HG03159 (cell line): ENCODE results near the gene CHMP4B.
A peak's percentile ranks its signal among the peaks of the same experiment; 100 is the strongest.

ENCODE experiments used
- ATAC-seq: cut with Tn5 transposase; IDR thresholded peaks from one replicate; pipeline ENCODE4 v1.9.1; 2021; ENCODE audit warnings: mild to moderate bottlenecking, moderate library complexity; ENCODE audit not compliant: unreplicated experiment

Gene CHMP4B

DNA sequence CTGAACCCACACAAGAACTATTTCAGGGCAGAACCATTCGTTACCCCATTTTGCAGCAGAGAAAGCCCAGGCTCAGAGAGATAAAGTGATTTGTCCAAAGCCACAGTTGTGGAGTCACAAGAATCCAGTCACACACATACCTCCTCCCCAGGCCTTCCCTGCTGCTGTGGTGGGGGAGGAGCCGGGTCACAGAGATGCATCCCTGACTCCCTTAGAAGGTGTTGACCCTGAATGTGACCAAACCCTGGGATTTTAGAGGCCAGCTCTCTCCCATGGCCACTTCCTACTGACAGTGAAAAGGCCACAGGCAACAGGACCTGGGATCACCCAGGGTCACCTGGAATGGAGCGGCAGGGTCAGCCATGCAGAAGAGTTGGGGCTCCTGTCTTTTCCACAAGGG is 48.6 kb downstream of the CHMP4B start:
- ATAC-seq = no peak

DNA sequence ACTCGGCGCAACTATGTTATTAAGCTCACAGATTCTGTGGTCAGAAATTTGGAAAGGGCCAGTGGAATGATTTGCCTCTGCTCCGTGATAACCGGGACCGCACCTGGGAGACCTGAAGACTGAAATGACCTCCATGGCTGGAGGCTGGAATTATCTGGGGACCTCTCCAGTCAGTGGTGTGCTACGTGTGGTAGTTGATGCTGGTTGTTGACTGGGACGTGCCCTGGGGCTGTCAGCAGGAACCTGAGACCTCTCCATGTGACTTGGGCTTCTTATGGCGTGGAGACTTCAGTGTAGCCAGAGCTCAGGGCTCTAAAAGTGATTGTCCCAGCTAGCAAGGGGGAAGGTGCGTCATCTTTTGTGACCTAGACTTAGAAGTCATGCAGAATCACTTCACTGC is 50.3 kb downstream of the CHMP4B start:
- no peak for ATAC-seq

DNA sequence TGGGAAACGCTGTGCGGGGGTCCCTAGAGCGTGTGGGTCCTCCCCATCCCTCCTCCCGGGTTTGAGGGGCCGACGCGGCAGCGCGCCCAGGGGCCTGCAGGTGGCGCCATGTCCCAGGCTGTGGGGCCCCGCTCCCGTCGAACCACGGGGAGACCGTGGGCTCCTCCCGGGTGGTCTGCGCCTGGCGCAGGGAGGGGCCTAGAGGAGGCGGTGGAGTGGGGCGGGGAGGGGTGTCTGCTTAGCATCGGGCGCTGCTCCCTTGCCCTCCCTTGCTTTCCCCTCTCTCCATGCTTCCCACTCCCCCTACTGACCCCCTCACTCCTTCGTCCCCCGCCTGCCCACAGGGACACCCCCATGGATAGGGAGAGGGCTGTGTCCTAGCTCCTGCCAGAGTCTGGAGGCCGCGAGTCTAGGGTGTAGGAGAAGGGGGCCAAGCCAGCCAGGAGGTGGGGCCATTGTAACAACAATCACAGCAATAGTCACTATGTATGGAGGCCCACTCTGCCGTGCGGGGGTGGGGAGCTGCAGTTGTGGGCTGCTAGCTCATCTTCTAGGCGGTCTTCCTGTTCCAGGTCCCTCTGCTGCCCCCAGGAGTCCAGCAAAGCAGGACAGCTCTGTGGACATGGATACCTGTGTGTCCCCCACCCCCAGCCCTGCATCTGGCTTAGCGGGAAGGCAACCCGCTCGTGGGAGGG is 51.7 kb downstream of the CHMP4B start:
- no peak for ATAC-seq

GRCh38 chr20:33863440-33864323 is 52.5 kb downstream of the CHMP4B start:
- no peak for ATAC-seq

GRCh38 chr20:33864324-33864963 is 53.3 kb downstream of the CHMP4B start:
- no peak for ATAC-seq

- ATAC-seq = no peak
Measured at GRCh38 chr20:33865761-33866370, 54.7 kb downstream of the CHMP4B start.

- no peak for ATAC-seq
Measured at GRCh38 chr20:33866398-33867100, 55.4 kb downstream of the CHMP4B start.

- no peak for ATAC-seq
Measured at GRCh38 chr20:33868042-33868441, 56.9 kb downstream of the CHMP4B start.

GRCh38 chr20:33868595-33868994 is 57.4 kb downstream of the CHMP4B start:
- ATAC-seq = no peak

GRCh38 chr20:33869283-33869682 is 58.1 kb downstream of the CHMP4B start:
- ATAC-seq = no peak

GRCh38 chr20:33871362-33871761 is 60.2 kb downstream of the CHMP4B start:
- no peak for ATAC-seq

GRCh38 chr20:33874129-33874528 is 63.0 kb downstream of the CHMP4B start:
- no peak for ATAC-seq

DNA sequence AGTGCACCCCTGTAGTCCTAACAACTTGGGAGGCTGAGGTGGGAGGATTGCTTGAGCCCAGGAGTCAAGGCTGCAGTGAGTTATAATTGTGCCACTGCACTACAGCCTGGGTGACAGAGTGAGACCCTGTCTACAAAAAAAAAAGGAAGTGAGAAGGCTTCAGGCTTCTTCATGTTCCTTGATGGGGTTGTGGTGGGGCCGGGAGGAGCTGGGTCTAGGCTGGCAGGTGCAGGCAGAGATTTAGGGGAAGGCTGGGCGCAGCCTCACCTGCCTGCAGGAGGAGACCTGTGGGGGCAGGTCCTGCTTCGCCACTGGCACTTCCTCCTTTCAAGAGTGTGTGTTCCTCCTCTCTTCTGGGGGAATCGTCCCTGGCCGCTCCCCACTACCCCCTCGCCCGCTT is 63.9 kb downstream of the CHMP4B start:
- peak; percentile 75 for ATAC-seq

GRCh38 chr20:33875534-33876026 is 64.4 kb downstream of the CHMP4B start:
- no peak for ATAC-seq

DNA sequence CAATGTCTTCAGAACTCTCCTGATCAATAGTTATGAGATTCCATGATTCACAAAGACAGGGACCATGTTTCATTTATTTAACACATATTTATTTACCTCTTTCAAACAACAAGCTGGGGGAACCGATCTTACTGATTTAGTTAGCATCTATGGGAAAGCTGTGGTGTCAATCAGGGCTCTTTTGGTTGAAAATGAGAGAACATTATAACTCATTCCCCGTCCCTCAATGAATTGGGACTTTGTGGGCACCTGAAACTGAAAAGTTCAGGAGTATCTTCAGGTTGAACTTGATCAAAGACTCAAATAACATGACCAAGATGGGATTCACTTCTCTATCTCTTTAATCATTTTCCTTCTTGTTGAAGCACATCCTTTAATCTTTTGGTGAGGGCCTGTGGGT is 67.4 kb downstream of the CHMP4B start:
- no peak for ATAC-seq

DNA sequence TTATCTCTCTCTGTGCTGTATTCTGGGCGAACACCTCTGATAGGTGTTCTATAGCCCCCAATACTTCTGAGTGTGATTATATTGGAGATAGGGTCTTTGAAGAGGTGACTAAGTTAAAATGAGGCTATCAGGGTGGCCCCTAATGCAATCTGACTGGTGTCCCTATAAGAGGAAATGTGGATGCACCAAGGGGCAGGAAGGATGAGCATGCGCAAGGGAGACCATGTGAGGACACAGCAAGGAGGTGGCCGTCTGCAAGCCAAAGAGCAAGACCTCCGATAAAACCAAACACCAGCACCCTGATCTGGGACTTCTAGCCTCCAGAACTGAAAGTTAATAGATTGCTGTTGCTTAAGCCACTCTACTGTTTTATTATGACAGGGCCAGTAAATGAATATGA is 69.2 kb downstream of the CHMP4B start:
- ATAC-seq = no peak

GRCh38 chr20:33881989-33882388 is 70.8 kb downstream of the CHMP4B start:
- ATAC-seq = no peak

DNA sequence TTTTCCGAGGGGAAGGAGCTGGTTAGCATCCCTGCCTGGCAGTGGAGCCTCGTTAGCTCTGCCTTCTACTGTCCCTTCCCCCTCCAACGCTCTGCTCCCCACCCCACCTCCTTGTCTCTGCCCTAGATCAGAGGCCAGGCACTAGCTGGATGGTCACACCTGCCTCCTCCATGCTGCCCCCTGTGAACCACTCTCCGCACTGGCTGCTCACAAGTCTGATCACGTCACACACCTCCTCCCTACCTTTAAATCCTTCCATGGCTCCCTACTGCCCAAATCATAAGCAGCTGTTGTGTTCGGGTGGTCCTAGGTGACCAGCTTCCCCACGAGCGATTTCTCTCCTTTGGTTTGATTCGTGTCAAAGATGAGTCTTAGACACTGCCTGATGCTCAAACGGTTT is 71.3 kb downstream of the CHMP4B start:
- ATAC-seq = no peak

DNA sequence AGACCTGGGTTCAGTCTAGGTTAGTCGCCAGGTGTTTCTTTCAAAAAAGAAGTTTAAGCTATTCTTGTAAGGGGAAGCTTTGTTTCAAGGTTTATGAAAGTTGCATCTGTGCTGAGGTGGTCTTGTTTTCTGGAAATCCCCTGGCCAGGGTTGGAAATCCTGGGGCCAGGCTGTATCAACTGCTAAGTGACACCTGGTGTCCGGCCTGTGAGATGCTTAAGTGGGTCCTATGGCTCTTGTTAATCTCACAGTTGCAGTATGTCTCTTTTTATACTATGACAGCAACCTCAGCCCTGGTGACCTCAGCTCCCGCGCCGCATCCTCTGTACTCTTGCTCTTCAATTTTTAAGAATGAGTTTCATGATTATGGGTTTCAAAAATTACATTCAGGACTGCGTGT is 72.0 kb downstream of the CHMP4B start:
- peak; percentile 79 for ATAC-seq

- no peak for ATAC-seq
Measured at GRCh38 chr20:33884633-33885032, 73.5 kb downstream of the CHMP4B start.

- ATAC-seq = no peak
Measured at GRCh38 chr20:33889312-33889711, 78.2 kb downstream of the CHMP4B start.
